Mesothelial cell of epicardium (in vitro differentiated cells): ENCODE data around the gene ULK1. TPM values are rescaled to one million over a fixed set of nuclear protein-coding genes. Genes with fewer than 3 reads are reported as not detected.

Experiments
- DNase-seq, 2 experiments: peaks; one replicate each; pipeline ENCODE4 v3.0.0; 2021; ENCODE audit warnings: low spot score in 2 of 2; ENCODE audit not compliant: unreplicated experiment in 2 of 2
- H3K27ac Mint-ChIP-seq: 2 replicates; pipeline ENCODE4 v1.8.0; 2021; ENCODE audit warnings: mixed read lengths
- H3K27me3 Mint-ChIP-seq: 2 replicates; pipeline ENCODE4 v1.8.0; 2021; ENCODE audit warnings: low read depth, mixed read lengths
- H3K36me3 Mint-ChIP-seq: 2 replicates; pipeline ENCODE4 v1.8.0; 2021; ENCODE audit warnings: mixed read lengths
- H3K4me1 Mint-ChIP-seq: 2 replicates; pipeline ENCODE4 v1.8.0; 2021; ENCODE audit warnings: mixed read lengths
- H3K4me3 Mint-ChIP-seq: 2 replicates; pipeline ENCODE4 v1.8.0; 2021; ENCODE audit warnings: mild to moderate bottlenecking, moderate library complexity, mixed read lengths
- H3K9me3 Mint-ChIP-seq: 2 replicates; pipeline ENCODE4 v1.8.0; 2021; ENCODE audit warnings: mixed read lengths
- total RNA-seq: library from RNA; stranded (reverse); gene quantifications from 3 replicates; pipeline ENCODE4 v1.2.1, GENCODE V29; 2021
- TF ChIP-seq, protein P1 (sequence below): fragments of 200-600 bp; sonication (generic); IDR thresholded peaks from one replicate; pipeline ENCODE4 v1.5.0; 2021; ENCODE audit warnings: antibody characterized with exemption; ENCODE audit not compliant: unreplicated experiment

ULK1 gene
- total RNA-seq, 1 donor from 2014 or later = 104 TPM

GRCh38 chr12:131943389-131943788 is 49.0 kb downstream of the ULK1 start:
- Mint-ChIP-seq H3K4me3 (no peak overlapping the region), H3K27me3 (no peaks in the 10 kb centered on the region), H3K36me3 (peaks cover 17% of the 10 kb centered on the region), H3K27ac (no peak overlapping the region), H3K4me1 (no peaks in the 10 kb centered on the region), H3K9me3 (no peaks in the 10 kb centered on the region)
- TF ChIP-seq, protein P1, sequence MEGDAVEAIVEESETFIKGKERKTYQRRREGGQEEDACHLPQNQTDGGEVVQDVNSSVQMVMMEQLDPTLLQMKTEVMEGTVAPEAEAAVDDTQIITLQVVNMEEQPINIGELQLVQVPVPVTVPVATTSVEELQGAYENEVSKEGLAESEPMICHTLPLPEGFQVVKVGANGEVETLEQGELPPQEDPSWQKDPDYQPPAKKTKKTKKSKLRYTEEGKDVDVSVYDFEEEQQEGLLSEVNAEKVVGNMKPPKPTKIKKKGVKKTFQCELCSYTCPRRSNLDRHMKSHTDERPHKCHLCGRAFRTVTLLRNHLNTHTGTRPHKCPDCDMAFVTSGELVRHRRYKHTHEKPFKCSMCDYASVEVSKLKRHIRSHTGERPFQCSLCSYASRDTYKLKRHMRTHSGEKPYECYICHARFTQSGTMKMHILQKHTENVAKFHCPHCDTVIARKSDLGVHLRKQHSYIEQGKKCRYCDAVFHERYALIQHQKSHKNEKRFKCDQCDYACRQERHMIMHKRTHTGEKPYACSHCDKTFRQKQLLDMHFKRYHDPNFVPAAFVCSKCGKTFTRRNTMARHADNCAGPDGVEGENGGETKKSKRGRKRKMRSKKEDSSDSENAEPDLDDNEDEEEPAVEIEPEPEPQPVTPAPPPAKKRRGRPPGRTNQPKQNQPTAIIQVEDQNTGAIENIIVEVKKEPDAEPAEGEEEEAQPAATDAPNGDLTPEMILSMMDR = no peak
- no peak for DNase-seq

- TF ChIP-seq, protein P1 = no peak
- Mint-ChIP-seq H3K27me3 (no peaks in the 10 kb centered on the region), H3K4me1 (no peaks in the 10 kb centered on the region), H3K9me3 (no peaks in the 10 kb centered on the region), H3K27ac (no peak overlapping the region), H3K36me3 (peaks cover 17% of the 10 kb centered on the region), H3K4me3 (no peak overlapping the region)
- peak in 1 of 2 experiments; percentile 22 for DNase-seq
Observed at GRCh38 chr12:131943876-131944275, 49.5 kb downstream of the ULK1 start.

DNA sequence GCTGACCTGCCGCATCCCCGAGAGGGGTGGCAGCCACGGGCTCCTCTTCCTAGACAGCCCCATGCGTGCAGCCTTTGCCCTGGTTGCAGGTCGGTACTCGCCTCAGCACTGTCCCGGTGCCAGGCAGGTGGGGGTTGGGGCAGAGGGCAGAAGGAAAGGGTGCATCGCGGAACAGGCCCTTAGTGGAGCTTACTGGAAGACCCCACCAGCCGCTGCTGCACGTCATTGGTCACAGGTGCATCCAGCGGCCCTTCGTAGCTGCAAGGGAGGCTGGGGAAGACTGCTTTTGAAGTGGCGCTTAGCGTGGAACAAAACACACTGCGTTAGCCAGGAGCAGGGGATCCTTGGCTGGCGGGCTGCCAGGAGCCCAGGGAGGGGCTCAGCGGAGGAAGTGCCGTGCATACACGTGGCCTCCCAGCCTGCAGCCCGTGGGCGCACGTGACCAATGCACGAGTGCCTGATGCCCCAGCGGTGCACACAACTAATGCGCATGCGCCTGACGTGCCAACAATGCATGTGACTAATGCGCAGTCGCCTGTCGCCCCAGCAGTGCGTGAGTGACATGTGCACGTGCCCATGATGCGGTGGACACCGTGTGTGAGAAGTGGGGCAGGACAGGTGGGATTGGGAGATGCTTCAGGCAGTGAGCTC is 50.3 kb downstream of the ULK1 start:
- Mint-ChIP-seq H3K9me3 (no peaks in the 10 kb centered on the region), H3K36me3 (peaks cover 17% of the 10 kb centered on the region), H3K4me3 (no peak overlapping the region), H3K27me3 (no peaks in the 10 kb centered on the region), H3K27ac (no peak overlapping the region), H3K4me1 (no peaks in the 10 kb centered on the region)
- TF ChIP-seq, protein P1 = no peak
- peak in 1 of 2 experiments; percentile 36 for DNase-seq

GRCh38 chr12:131946757-131947156 is 52.3 kb downstream of the ULK1 start:
- TF ChIP-seq, protein P1 = no peak
- Mint-ChIP-seq H3K4me1 (no peaks in the 10 kb centered on the region), H3K9me3 (no peaks in the 10 kb centered on the region), H3K27me3 (no peaks in the 10 kb centered on the region), H3K27ac (no peak overlapping the region), H3K4me3 (no peak overlapping the region), H3K36me3 (peaks cover 11% of the 10 kb centered on the region)
- peak in 1 of 2 experiments; percentile 7 for DNase-seq

- DNase-seq = peak in 1 of 2 experiments; percentile 13
- no peaks in the 10 kb centered on the region for H3K27me3 Mint-ChIP-seq
- peaks cover 2% of the 10 kb centered on the region for H3K4me1 Mint-ChIP-seq
- TF ChIP-seq, protein P1 = no peak
- H3K27ac Mint-ChIP-seq = no peak overlapping the region
- H3K4me3 Mint-ChIP-seq = no peak overlapping the region
- peaks cover 11% of the 10 kb centered on the region for H3K36me3 Mint-ChIP-seq
- no peaks in the 10 kb centered on the region for H3K9me3 Mint-ChIP-seq
Observed at GRCh38 chr12:131947482-131948027, 53.1 kb downstream of the ULK1 start.
